ENCODE measurements around the gene TRA2A. TPM values are rescaled to one million over a fixed set of nuclear protein-coding genes. Genes with fewer than 3 reads are reported as not detected.

The TRA2A gene
- total and polyA plus RNA-seq, 10 of the 15 experiments (the other 5 are each of a cell fraction or from before 2014, with no cell fraction given): 25.0 to 224 (median 91.3) TPM

- ATAC-seq (peak; percentile 57), FAIRE-seq (no peak), DNase-seq (ENCODE audit: low read depth, low spot score) (no peak)
- Histone ChIP-seq H3K36me3 (ENCODE audit: control insufficient read depth in 2 of 2, insufficient read depth in 2 of 2, low read length in 1 of 2) (0 out of 4 replicates have a peak, but pooled peaks cover 0 to 3% of the 10 kb centered on the region in 2 experiments), H3K4me2 (ENCODE audit: control insufficient read depth, insufficient read depth) (peak overlapping the region; percentile 40; the same call in 1 of the 2 replicates), H3K27me3 (replicated peaks in 1 of 2; ENCODE audit: control insufficient read depth in 2 of 2, insufficient read depth in 2 of 2, low read length in 1 of 2) (no peaks in the 10 kb centered on the region), H3K27ac (ENCODE audit: control insufficient read depth, insufficient read depth) (peak overlapping the region; percentile 99), H2AFZ (ENCODE audit: control insufficient read depth, low read depth, low read length) (no peak overlapping the region), H3K79me2 (ENCODE audit: control insufficient read depth, insufficient read depth, low read length) (peaks cover 64% of the 10 kb centered on the region), H3K4me1 (ENCODE audit: control insufficient read depth, insufficient read depth, low read length) (0 out of 2 replicates have a peak, but pooled peaks cover 2% of the 10 kb centered on the region), H3K9ac (ENCODE audit: control insufficient read depth, insufficient read depth, low read length) (peak overlapping the region; percentile 100), H4K20me1 (ENCODE audit: control insufficient read depth, insufficient read depth) (peaks cover 11% of the 10 kb centered on the region), H3K9me3 (replicated peaks; ENCODE audit: control insufficient read depth, insufficient read depth, low read length) (no peaks in the 10 kb centered on the region), H3K4me3 (peak overlapping the region; percentile 99)
- 1% methylated on average over 8 of the region's 8 CpGs for WGBS (ENCODE audit: insufficient coverage, insufficient replicate concordance, low lambda C conversion rate, missing lambda C conversion rate)
- ChIA-PET SMC1A (ENCODE audit: uncharacterized antibody, unreplicated experiment) (interaction anchor here (0.9 to 1.9 kb wide), 12 partner anchors 9 to 257 kb away, joined by 3 to 10 read pairs (median 4); no protein-coding TSS in a partner anchor), RAD21 (ENCODE audit: unreplicated experiment) (interaction anchor here (0.9 to 2.2 kb wide), 6 partner anchors 9 to 102 kb away, joined by 3 to 11 read pairs (median 4); no protein-coding TSS in a partner anchor), CTCF (interaction anchor here (0.6 to 1.6 kb wide), 8 partner anchors 14 to 349 kb away, joined by 3 to 5 read pairs (median 3); partner anchors contain the start of gene NUP42), POLR2A (interaction anchor here (0.5 to 2.5 kb wide), 8 partner anchors 9 to 161 kb away, joined by 3 to 18 read pairs (median 6); no protein-coding TSS in a partner anchor)
- no TSS peak for BruUV-seq (replicated peaks)
- intact Hi-C loops (cut with micrococcal nuclease; ENCODE audit: unreplicated experiment): loop anchor here (1.0 to 10.0 kb wide), 4 partner anchors 56 to 346 kb away; partner anchors contain the start of gene NUP42
- in situ Hi-C loops (cut with MboI): no loop called here
- TF ChIP-seq HDGF (IDR thresholded peaks at IDR 0.05): no peak
- TF ChIP-seq CTCF (IDR thresholded peaks at IDR 0.05 in 2 of 3, conservative IDR thresholded peaks at IDR 0.05 in 1 of 3; ENCODE audit: control insufficient read depth in 2 of 3, extremely low read depth in 1 of 3, insufficient read depth in 1 of 3, low read depth in 3 of 3, low read length in 3 of 3): peak; percentile 13 to 23 (median 18); a peak in 2 of 6 replicates
- 0 out of 2 replicates have a peak, but pooled peaks have one; percentile 17 for TF ChIP-seq MAX (IDR thresholded peaks at IDR 0.05; ENCODE audit: low read depth, low read length)
- TF ChIP-seq CUX1 (IDR thresholded peaks at IDR 0.05; ENCODE audit: insufficient replicate concordance, low read depth, low read length): no peak
- peak; percentile 90 for TF ChIP-seq MXI1 (IDR thresholded peaks at IDR 0.05; ENCODE audit: low read depth, low read length)
- TF ChIP-seq CREM (IDR thresholded peaks at IDR 0.05; ENCODE audit: low read depth): no peak
- no peak for TF ChIP-seq ZBED1 (IDR thresholded peaks at IDR 0.05; ENCODE audit: borderline replicate concordance)
- TF ChIP-seq CHD1 (IDR thresholded peaks at IDR 0.05; ENCODE audit: low read depth, low read length): no peak
- TF ChIP-seq SIX5 (IDR thresholded peaks at IDR 0.05; ENCODE audit: low read depth, low read length, severe bottlenecking): no peak
- TF ChIP-seq NKRF (conservative IDR thresholded peaks at IDR 0.05): peak; percentile 37; the same call in 1 of the 2 replicates
These were observed 1.4 kb downstream of the TRA2A start for GRCh38 chr7:23530405-23530804.

Data from GM12878 (cell line).